8988T (cell line): ENCODE results near the gene RYR2.

Source experiments
- DNase-seq: peaks from one replicate; pipeline ENCODE4 v3.0.0; 2011

RYR2 gene

GRCh38 chr1:237206065-237206414, 164.1 kb downstream of the RYR2 start:
- DNase-seq, result no peak

GRCh38 chr1:237211031-237211430, 169.0 kb downstream of the RYR2 start:
- no peak for DNase-seq

GRCh38 chr1:237211540-237211939, 169.6 kb downstream of the RYR2 start:
- no peak for DNase-seq

GRCh38 chr1:237219751-237220642, 178.0 kb downstream of the RYR2 start:
- DNase-seq, result no peak

GRCh38 chr1:237223419-237223818, 181.4 kb downstream of the RYR2 start:
- no peak for DNase-seq

- no peak for DNase-seq
Observed at GRCh38 chr1:237226177-237226944, 184.4 kb downstream of the RYR2 start.

- no peak for DNase-seq
Observed at GRCh38 chr1:237227476-237227875, 185.5 kb downstream of the RYR2 start.

GRCh38 chr1:237228421-237228820, 186.4 kb downstream of the RYR2 start:
- DNase-seq, result no peak

GRCh38 chr1:237229333-237229732, 187.3 kb downstream of the RYR2 start:
- no peak for DNase-seq

- no peak for DNase-seq
Observed at GRCh38 chr1:237232501-237232900, 190.5 kb downstream of the RYR2 start.

- no peak for DNase-seq
Observed at GRCh38 chr1:237235091-237235490, 193.1 kb downstream of the RYR2 start.

- DNase-seq, result no peak
Observed at GRCh38 chr1:237237721-237238120, 195.7 kb downstream of the RYR2 start.

- DNase-seq, result no peak
Observed at GRCh38 chr1:237239248-237239647, 197.3 kb downstream of the RYR2 start.

GRCh38 chr1:237241038-237241437, 199.1 kb downstream of the RYR2 start:
- DNase-seq, result no peak

GRCh38 chr1:237244778-237245177, 202.8 kb downstream of the RYR2 start:
- DNase-seq, result no peak

- no peak for DNase-seq
Observed at GRCh38 chr1:237247442-237247841, 205.5 kb downstream of the RYR2 start.

- DNase-seq, result no peak
Observed at GRCh38 chr1:237249120-237249519, 207.1 kb downstream of the RYR2 start.

GRCh38 chr1:237250055-237250454, 208.1 kb downstream of the RYR2 start:
- DNase-seq, result no peak

- no peak for DNase-seq
Observed at GRCh38 chr1:237255071-237255470, 213.1 kb downstream of the RYR2 start.

- DNase-seq, result no peak
Observed at GRCh38 chr1:237258871-237259270, 216.9 kb downstream of the RYR2 start.

GRCh38 chr1:237261198-237261597, 219.2 kb downstream of the RYR2 start:
- no peak for DNase-seq

GRCh38 chr1:237267743-237268142, 225.8 kb downstream of the RYR2 start:
- DNase-seq, result no peak

GRCh38 chr1:237269938-237270337, 228.0 kb downstream of the RYR2 start:
- DNase-seq, result no peak

- DNase-seq, result no peak
Observed at GRCh38 chr1:237270353-237270752, 228.4 kb downstream of the RYR2 start.
